Stimulated activated CD4-positive, alpha-beta T cell treated with anti-CD3 and anti-CD28 coated beads, Interleukin-4, amount 100 ng/mL, for 48 hours (primary cell): ENCODE data around the gene ACOT11.
"Not testable (repeated sequence)": the region's sequence is repeated elsewhere in the genome, so short reads cannot be mapped to it uniquely, and the experiment has no call there.

Experiments used
- DNase-seq, 2 donors: peaks; one replicate each; pipeline ENCODE4 v3.0.0-alpha.2; 2020; ENCODE audit warnings: low read depth in 2 of 2

ACOT11 gene

GRCh38 chr1:54547601-54548388, at the start of gene ACOT11:
TSS of gene ACOT11 (plus strand) at chr1:54548228. CDS start at chr1:54548310, 82 bp downstream.
- DNase-seq = no peak

DNA sequence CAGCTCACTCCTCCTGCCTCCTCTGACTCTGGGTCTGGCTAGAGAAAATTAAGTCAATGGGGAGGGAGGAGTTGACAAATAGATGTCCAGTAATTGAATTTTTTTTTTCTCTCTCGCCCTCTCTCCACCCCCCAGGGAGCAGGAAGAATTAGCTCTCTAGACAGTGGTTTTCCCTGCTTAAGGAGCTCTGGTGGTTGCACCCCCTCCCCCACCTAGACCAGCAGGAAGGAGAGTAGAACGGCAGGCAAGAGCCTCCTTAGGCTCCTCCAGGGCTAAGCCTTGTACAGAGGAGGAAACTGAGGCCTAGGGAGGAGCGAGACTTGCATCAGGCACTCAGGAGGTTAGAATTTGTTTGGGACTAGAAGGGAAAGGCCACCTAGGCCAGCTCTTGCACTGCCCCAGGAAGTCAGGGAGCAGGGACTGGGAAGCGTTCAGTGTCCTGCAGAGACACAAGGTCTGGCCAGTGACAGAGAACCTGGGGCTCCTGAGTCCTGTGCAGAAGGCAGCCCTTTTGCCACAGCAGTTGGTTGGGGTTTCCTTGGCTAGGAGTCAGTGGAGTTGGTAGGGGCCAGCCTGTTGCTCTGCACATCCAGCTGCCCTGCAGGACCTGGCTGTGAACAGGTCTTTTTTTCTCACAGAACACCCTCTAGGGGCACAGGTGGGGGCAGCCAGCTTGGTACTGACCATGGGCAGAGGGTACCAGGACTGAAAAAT, 49.5 kb upstream of the ACOT11 start:
- DNase-seq = no peak

DNA sequence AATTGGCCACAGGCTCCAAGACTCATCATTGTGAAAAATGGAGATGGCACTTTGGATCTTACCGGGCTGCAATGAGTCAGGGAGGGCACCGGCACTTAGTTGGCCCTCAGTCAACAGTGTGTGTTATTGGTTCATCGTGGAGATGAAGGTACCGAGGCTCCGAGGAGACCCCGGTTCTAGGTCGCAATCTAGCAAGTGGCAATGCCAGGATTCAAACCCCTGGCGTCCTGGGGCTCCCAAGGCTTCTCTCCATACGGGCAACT, 49.0 kb upstream of the ACOT11 start:
- no peak for DNase-seq

DNA sequence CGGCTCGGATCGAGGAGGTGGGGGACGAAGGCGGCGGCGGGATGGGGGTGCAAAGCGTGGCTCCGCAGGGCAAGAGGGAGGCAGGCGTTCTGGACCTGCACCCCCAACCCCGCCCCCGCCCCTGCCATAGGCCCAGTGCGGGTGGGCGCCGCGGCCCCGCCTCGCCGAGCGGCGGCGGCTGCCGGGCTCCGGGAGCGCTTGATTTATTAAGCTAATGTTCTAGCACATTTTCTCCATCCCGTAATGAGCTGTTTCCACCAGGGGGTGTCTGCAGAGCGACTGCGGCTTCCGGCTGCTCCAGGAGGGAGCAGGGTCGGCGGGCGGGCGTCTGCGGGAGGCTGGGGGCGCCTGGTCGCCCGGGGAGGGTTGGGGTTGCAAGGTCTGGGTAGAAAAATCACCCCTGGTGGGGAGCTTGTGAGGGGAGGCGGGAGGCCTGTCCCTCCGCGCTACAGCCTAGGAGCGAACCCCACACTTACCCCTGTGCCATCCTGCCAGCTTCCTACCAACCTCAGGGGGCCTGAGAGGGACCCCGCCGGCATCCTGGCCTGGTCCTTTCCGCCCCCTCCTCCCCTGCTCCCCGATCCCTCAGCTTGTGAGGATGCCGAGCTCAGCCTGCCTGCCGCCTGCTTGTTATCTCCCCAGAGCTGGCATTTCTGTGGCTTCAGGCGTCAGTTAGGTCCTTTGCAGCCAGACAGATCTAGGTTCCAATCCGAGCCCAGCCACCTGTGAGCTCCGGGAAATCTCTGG, 48.5 kb upstream of the ACOT11 start:
- DNase-seq = no peak

DNA sequence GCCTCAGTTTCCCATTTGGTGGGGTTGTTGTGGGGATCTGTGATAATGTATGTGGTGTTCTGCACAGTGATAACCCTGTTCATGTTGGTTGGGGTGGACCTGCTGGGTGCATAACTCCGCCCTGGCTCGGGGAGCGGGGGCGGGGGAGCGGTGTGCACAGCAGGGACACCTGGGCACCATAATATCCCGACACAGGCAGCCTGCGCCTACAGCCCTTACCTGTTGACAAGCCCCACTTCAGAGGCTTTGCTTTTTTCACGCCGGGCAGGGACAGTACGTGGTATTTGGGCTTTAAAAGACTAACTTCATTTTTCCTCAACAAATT, 48.0 kb upstream of the ACOT11 start:
- DNase-seq = no peak

DNA sequence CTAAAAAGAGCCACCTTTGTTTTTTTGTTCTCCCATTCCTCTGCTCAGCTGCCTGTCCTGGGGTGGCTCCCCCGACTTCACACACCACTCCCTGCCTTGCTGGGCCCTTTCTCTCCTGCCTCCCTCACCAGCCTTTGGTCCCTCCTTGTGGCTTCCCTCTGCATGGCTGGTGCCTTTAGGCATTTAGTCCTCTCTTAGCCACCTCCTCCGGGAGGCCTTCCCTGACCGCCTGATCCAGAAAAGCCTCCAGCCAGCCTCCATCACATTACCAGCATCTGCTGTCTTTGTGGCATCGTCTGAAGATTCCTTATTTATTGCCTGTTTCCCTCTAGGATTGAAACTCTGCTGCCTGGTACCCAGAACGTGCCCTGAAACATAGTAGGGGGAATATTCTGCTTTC, 46.2 kb upstream of the ACOT11 start:
- DNase-seq = no peak

DNA sequence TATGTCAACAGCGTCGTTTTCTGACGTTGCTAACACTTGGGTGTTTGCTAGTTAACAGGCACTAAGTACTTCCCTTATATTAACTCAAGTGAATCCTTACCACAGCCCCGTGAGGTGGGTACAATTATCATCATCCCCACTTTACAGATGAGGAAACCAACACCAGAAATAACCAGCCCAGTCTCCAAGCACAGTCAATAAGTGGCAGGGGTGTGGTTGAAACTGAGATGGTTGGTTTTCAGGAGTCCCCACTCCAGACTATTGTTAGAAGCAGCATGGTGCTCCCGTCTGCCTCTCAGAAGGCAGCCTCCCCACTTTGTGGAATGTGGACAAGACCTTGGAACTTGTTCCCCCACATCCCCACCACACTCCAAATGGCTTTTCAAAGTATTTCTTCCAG, 45.7 kb upstream of the ACOT11 start:
- no peak for DNase-seq

- no peak for DNase-seq
Observed at GRCh38 chr1:54506594-54506993, 41.4 kb upstream of the ACOT11 start.

GRCh38 chr1:54507033-54507870, 40.8 kb upstream of the ACOT11 start:
- DNase-seq = no peak

GRCh38 chr1:54510715-54511270, 37.2 kb upstream of the ACOT11 start:
- no peak for DNase-seq

DNA sequence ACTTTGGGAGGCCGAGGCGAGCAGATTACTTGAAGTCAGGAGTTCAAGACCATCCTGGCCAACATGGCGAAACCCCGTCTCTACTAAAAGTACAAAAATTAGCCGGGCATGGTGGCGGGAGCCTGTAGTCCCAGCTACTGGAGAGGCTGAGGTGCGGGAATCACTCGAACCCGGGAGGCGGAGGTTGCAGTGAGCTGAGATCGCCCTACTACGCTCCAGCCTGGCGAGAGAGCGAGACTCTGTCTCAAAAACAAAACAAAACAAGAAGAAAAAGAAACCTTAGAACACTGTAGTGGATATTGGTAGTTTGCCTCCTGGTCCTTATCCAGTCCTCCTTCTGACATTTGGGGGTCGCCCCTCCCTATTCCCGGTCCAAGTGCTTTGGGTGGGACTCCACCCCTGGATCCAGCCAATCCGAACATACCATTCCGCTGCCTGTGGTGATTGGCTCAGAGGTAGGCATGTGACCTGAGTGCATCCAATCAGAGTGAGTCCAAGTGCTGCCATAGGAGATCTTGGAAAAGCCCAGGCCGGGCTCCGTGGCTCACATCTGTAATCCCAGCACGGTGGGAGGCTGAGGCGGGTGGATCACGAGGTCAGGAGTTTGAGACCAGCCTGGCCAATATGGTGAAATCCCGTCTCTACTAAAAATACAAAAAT, 34.0 kb upstream of the ACOT11 start:
- not testable (repeated sequence) for DNase-seq

GRCh38 chr1:54516249-54516920, 31.6 kb upstream of the ACOT11 start:
- DNase-seq = no peak

DNA sequence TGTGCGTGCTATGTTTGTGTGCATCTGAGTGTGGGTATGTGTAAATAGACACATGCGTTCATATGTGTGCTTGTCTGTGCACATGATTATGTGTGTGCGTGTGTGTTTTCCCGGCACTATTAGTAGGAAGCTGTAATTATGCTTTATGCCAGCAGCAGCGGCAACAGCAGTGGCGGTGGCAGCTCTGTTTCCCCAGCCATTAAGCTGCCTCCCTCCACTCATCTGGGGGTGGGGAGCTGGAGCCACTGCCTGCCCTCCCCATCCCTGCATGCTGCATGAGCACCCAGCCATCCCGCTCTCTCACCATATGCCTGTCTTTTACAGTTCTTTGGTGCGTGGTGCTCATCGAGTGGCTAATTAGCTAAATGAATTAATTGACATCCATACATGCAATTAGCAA, 30.5 kb upstream of the ACOT11 start:
- DNase-seq = no peak

DNA sequence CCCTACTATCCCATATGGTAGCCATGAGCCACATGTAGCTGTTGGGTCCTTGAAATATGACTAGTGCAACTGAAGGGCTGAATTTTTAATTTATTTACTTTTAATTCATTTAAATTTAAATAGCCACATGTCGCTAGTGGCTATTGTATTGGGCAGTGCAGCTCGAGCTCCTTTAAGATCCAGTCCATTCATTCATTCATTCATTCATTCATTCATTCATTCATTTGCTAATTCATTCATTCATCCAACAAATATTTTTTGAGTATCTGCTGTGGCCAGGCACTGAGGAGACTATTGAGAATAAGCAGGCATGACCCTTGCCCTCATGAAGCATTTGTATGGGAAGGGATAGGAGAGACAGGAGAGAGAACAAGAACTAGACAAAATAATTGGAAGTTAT, 29.5 kb upstream of the ACOT11 start:
- DNase-seq = no peak

GRCh38 chr1:54519709-54520108, 28.3 kb upstream of the ACOT11 start:
- DNase-seq = no peak

DNA sequence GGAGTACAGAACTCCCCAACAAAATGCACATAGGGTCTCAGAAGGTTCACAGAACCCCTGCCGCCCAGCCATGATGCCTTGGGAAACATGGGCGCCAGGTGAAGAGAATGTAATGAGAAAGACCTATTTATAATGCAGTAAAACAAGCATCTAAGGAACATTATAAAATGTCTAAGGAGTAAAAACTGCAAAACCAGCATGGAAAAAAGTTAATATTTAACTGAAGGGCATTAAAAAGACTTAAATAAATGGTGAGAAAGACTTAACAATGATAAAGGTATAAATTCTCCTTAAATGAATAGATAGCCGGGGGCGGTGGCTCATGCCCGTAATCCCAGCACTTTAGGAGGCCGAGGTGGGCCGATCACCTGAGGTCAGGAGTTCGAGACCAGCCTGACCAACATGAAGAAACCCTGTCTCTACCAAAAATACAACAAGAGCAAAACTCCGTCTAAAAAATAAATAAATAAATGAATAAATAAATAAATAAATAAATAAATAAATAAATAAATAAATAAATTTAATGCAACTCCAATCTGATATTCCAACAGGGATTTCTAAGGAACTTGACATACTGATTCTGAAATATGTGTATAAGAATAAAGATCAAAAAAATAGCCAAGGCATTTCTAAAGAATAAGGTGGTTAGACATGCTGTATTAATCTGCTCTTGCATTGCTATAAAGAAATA, 27.3 kb upstream of the ACOT11 start:
- no peak for DNase-seq

- DNase-seq = not testable (repeated sequence)
Observed at GRCh38 chr1:54526565-54526964, 21.5 kb upstream of the ACOT11 start.

DNA sequence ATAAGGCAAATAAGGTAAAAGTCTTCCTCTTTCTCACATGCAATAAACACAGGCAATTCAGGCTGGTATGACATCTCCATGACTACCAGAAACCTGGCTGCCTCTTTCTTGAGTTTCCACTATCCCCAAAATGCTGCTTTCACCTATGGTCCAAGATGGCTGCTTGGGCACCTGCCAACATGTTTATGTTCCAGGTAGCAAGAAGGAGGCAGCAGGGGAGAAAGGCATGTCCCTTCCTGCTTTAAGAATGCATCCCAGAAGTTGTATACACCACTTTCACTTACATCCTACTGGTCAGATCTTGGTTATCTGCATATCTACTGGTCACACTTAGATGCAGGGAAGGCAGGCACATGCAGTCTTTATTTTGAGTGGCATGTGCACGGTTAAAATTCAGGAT, 19.4 kb upstream of the ACOT11 start:
- no peak for DNase-seq

GRCh38 chr1:54532033-54532432, 16.0 kb upstream of the ACOT11 start:
- DNase-seq = no peak

DNA sequence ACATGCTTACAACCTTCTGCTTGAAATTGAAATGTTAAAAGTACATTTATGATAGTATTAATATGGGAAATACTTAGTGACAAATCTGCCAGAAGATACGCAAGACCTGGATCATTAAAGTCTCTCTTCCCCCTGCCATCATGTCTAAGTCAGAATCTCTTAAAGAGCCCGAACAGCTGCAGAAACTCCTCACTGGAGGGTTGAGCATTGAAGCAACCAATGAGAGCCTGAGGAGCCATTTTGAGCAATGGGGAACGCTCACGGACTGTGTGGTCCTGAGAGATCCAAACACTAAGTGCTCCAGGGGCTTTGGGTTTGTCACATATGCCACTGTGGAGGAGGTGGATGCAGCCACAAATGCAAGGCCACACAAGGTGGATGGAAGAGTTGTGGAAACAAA, 11.4 kb upstream of the ACOT11 start:
- not testable (repeated sequence) for DNase-seq
